Thyroid gland (tissue), 4 donors: ENCODE data around the gene MAGI1. TPM values are rescaled to one million over a fixed set of nuclear protein-coding genes. Genes with fewer than 3 reads are reported as not detected.
"Not testable (repeated sequence)": the region's sequence is repeated elsewhere in the genome, so short reads cannot be mapped to it uniquely, and the experiment has no call there.

ENCODE experiments used
- DNase-seq, 2 donors: peaks; one replicate each; pipeline ENCODE4 v3.0.0-alpha.2; 2019
- H3K27ac ChIP-seq, 3 donors: fragments of 200-600 bp; sonication (generic); 1 replicate in 2 of 3; 2 replicates in 1 of 3; pipeline ENCODE4 v1.5.1; 2016 to 2019; ENCODE audit warnings: mild to moderate bottlenecking in 1 of 3, moderate library complexity in 1 of 3
- H3K27me3 ChIP-seq: fragments of 200-600 bp; sonication (generic); one replicate; pipeline ENCODE4 v1.5.1; 2019
- H3K36me3 ChIP-seq, 2 donors: fragments of 200-600 bp; sonication (generic); one replicate each; pipeline ENCODE4 v1.5.1; 2016 to 2019
- H3K4me1 ChIP-seq, 2 donors: fragments of 200-600 bp; sonication (generic); one replicate each; pipeline ENCODE4 v1.5.1; 2017 to 2019
- H3K4me3 ChIP-seq, 3 donors: fragments of 200-600 bp; sonication (generic); replicated peaks in 1 of 3; 1 replicate in 2 of 3; 2 replicates in 1 of 3; pipeline ENCODE4 v1.5.1; 2016; ENCODE audit warnings: mild to moderate bottlenecking in 1 of 3
- H3K9me3 ChIP-seq: fragments of 200-600 bp; sonication (generic); one replicate; pipeline ENCODE4 v1.5.1; 2017
- CTCF ChIP-seq, 6 experiments: fragments of 200-600 bp in 3 of 6; fragments of 450-650 bp in 3 of 6; sonication (generic) in 3 of 6; IDR thresholded peaks; one replicate each; pipeline ENCODE4 v1.5.1; 2016 to 2019; ENCODE audit warnings: antibody characterized with exemption in 6 of 6, mild to moderate bottlenecking in 2 of 6, inconsistent platforms in 1 of 6, moderate library complexity in 1 of 6
- POLR2A ChIP-seq, 2 donors: fragments of 450-650 bp; IDR thresholded peaks; one replicate each; pipeline ENCODE4 v1.6.1; 2017; ENCODE audit warnings: antibody characterized with exemption in 2 of 2, mild to moderate bottlenecking in 2 of 2, moderate library complexity in 1 of 2
- WGBS, 2 donors: methylation state at CpG; one replicate each; pipeline ENCODE4 v1.1.5; 2017; 5-methylcytosine and 5-hydroxymethylcytosine counted together
- intact Hi-C: fragments of 100-400 bp; cut with DNase I; formaldehyde crosslinking; loops from one replicate; pipeline ENCODE4 v1.15.1; 2023
- total RNA-seq, 4 donors: library from RNA; depleted of rRNA; stranded (reverse); fragments of >200 nt; gene quantifications; one replicate each; pipeline ENCODE4 v1.2.3, GENCODE V29; 2016

Gene MAGI1
- total RNA-seq, 4 donors from 2014 or later = 60.5 to 123 (median 87.5) TPM

GRCh38 chr3:66050821-66051220 lies 12.1 kb upstream of the MAGI1 start:
- H3K27ac ChIP-seq = no peak overlapping the region
- TF ChIP-seq POLR2A (IDR thresholded peaks at IDR 0.05) (no peak), CTCF (IDR thresholded peaks at IDR 0.05) (no peak)
- H3K36me3 ChIP-seq = no peaks in the 10 kb centered on the region
- no peak for DNase-seq
- intact Hi-C loops = loop anchor here (10.0 kb wide), 1 partner anchor 74 kb away; no protein-coding TSS in a partner anchor
- no peaks in the 10 kb centered on the region for H3K9me3 ChIP-seq
- WGBS, 2 donors = 93 to 98% methylated on average over 2 of the region's 2 CpGs
- H3K4me3 ChIP-seq = no peak overlapping the region
- no peaks in the 10 kb centered on the region for H3K27me3 ChIP-seq
- H3K4me1 ChIP-seq = peaks cover 11 to 16% of the 10 kb centered on the region in 2 donors

GRCh38 chr3:66048051-66048395 lies 9.3 kb upstream of the MAGI1 start:
- DNase-seq = no peak
- H3K27me3 ChIP-seq = no peaks in the 10 kb centered on the region
- H3K27ac ChIP-seq = peak overlapping the region in 2 of 3 donors; percentile 17 to 26
- H3K9me3 ChIP-seq = no peaks in the 10 kb centered on the region
- peaks cover 4 to 8% of the 10 kb centered on the region in 2 donors for H3K4me1 ChIP-seq
- intact Hi-C loops = no loop called here
- no peaks in the 10 kb centered on the region for H3K36me3 ChIP-seq
- H3K4me3 ChIP-seq = no peak overlapping the region
- TF ChIP-seq POLR2A (IDR thresholded peaks at IDR 0.05) = no peak
- TF ChIP-seq CTCF (IDR thresholded peaks at IDR 0.05) = no peak

GRCh38 chr3:66047311-66048050 lies 8.8 kb upstream of the MAGI1 start:
- H3K4me1 ChIP-seq = peaks cover 0 to 4% of the 10 kb centered on the region in 2 donors
- DNase-seq = peak; percentile 40 to 52
- H3K9me3 ChIP-seq = no peaks in the 10 kb centered on the region
- no peaks in the 10 kb centered on the region for H3K27me3 ChIP-seq
- TF ChIP-seq CTCF (IDR thresholded peaks at IDR 0.05) = no peak
- TF ChIP-seq POLR2A (IDR thresholded peaks at IDR 0.05) = no peak
- H3K4me3 ChIP-seq = no peak overlapping the region
- WGBS, 2 donors = 27 to 39% methylated on average over 6 of the region's 6 CpGs
- H3K27ac ChIP-seq = peak overlapping the region in 2 of 3 donors; percentile 17 to 26
- H3K36me3 ChIP-seq = no peaks in the 10 kb centered on the region
- intact Hi-C loops = no loop called here

DNA sequence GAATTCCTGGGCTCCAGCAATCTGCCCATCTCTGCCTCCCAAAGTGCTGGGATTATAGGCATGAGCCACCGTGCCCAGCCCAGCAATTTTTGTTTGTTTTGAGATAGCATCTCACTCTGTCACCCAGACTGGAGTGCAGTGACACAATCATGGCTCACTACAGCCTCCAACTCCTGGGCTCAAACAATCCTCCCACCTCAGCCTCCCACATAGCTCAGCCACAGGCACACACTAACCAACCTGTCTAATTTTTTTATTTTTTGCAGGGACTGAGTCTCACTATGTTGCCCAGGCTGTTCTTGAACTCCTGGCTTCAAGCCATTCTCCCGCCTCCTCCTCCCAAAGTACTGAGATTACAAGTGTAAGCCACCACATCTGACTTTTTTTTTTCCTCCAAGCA lies 7.6 kb upstream of the MAGI1 start:
- intact Hi-C loops, DNase-seq, H3K27ac ChIP-seq, H3K4me3 ChIP-seq, H3K36me3 ChIP-seq, H3K4me1 ChIP-seq, H3K27me3 ChIP-seq, H3K9me3 ChIP-seq: not testable (repeated sequence)
- WGBS, 2 donors = 74 to 85% methylated on average over 2 of the region's 2 CpGs

GRCh38 chr3:66041828-66042227 lies 3.1 kb upstream of the MAGI1 start:
- Histone ChIP-seq H3K36me3 (no peaks in the 10 kb centered on the region), H3K27me3 (no peaks in the 10 kb centered on the region), H3K27ac (no peak overlapping the region), H3K4me1 (peaks cover 3 to 6% of the 10 kb centered on the region in 2 donors), H3K9me3 (no peaks in the 10 kb centered on the region), H3K4me3 (no peak overlapping the region)
- TF ChIP-seq POLR2A (IDR thresholded peaks at IDR 0.05) (no peak), CTCF (IDR thresholded peaks at IDR 0.05) (no peak)
- intact Hi-C loops = no loop called here
- DNase-seq = no peak
